H1 (cell line): ENCODE measurements around the gene NT5DC1. TPM values are rescaled to one million over a fixed set of nuclear protein-coding genes. Genes with fewer than 3 reads are reported as not detected.

Experiments
- GABPA ChIP-seq: IDR thresholded peaks from 2 replicates; pipeline ENCODE4 v1.6.1; 2011; ENCODE audit warnings: mild to moderate bottlenecking, low read length, moderate library complexity, borderline replicate concordance; ENCODE audit not compliant: insufficient read depth
- HDAC2 ChIP-seq, 2 experiments: fragments of 300-600 bp in 1 of 2; sonication (generic) in 1 of 2; IDR thresholded peaks; 2 replicates each; pipeline ENCODE4 v1.6.1; 2011 to 2012; ENCODE audit warnings: low read depth in 2 of 2, low read length in 2 of 2, mild to moderate bottlenecking in 2 of 2, moderate library complexity in 2 of 2, borderline replicate concordance in 1 of 2, inconsistent platforms in 1 of 2
- POLR2AphosphoS5 ChIP-seq: IDR thresholded peaks from 2 replicates; pipeline ENCODE4 v1.6.1; 2011; ENCODE audit warnings: low read depth, low read length
- RAD21 ChIP-seq, 2 experiments: IDR thresholded peaks in 1 of 2; conservative IDR thresholded peaks in 1 of 2; 2 replicates each; pipeline ENCODE4 v1.6.1; 2011; ENCODE audit warnings: low read depth in 2 of 2, low read length in 2 of 2, improper control_type of control experiment in 1 of 2, inconsistent platforms in 1 of 2, mild to moderate bottlenecking in 1 of 2, moderate library complexity in 1 of 2
- SP4 ChIP-seq: IDR thresholded peaks from 2 replicates; pipeline ENCODE4 v1.6.1; 2012; ENCODE audit warnings: low read length, inconsistent platforms
- SRF ChIP-seq: IDR thresholded peaks from 2 replicates; pipeline ENCODE4 v1.6.1; 2011; ENCODE audit warnings: mild to moderate bottlenecking, low read depth, low read length, moderate library complexity
- polyA plus RNA-seq, 7 experiments: library from polyadenylated mRNA; depleted of rRNA in 3 of 7; stranded (reverse) in 5 of 7; unstranded in 2 of 7; fragments of >200 nt in 5 of 7; fragments of 200-250 nt in 2 of 7; gene quantifications; 1 replicate in 5 of 7; 2 replicates in 1 of 7; 4 replicates in 1 of 7; pipeline versions ENCODE4 v1.2.1 to v1.2.3, GENCODE V29; 2011 to 2013; ENCODE audit warnings: missing spikeins in 2 of 7, mixed read lengths in 2 of 7
- total RNA-seq: library from RNA; stranded (reverse); fragmentation: NEBNext Ultra II Directional; extraction: Animal tissue kit (Norgen Biotek cat#: 25700); gene quantifications from 2 replicates; pipeline ENCODE4 v1.2.1, GENCODE V29; 2021
- TF ChIP-seq, protein P1 (sequence below): IDR thresholded peaks from 2 replicates; pipeline ENCODE4 v1.6.1; 2012; ENCODE audit warnings: low read length, inconsistent platforms

The NT5DC1 gene
- total and polyA plus RNA-seq, 2 of the 8 experiments (the other 6 are each of a cell fraction or from before 2014, with no cell fraction given), result 25.3 to 72.7 TPM

DNA sequence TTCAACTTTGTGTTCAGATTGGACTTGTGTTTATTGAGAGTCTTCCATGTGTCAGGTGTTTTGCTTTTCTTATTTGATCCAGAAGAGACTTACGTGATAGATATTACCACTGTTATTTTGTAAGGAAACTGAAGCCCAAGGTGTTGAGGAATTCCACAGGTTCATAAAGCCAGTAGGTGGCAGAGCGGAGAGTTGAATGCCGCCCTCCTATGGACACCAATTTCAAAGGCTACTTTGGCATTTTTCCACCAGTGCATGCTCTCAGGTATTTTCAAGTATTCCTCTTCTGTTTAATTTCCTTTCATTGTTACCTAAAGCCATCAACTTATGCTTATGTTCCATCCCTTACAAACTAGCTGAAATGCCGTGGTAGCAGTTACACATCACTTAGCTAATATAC lies 39.3 kb downstream of the NT5DC1 start (continued):
- no peak for TF ChIP-seq SP4
- TF ChIP-seq SRF, result no peak
- peak; percentile 29 to 43; a peak in 3 of 4 replicates for TF ChIP-seq RAD21 (IDR thresholded peaks at IDR 0.05 in 1 of 2, conservative IDR thresholded peaks at IDR 0.05 in 1 of 2; ENCODE audit: low read depth in 2 of 2, low read length in 2 of 2)
- TF ChIP-seq HDAC2 (IDR thresholded peaks at IDR 0.05; ENCODE audit: borderline replicate concordance in 1 of 2, low read depth in 2 of 2, low read length in 2 of 2), result no peak
- no peak for TF ChIP-seq POLR2AphosphoS5
- TF ChIP-seq, protein P1, sequence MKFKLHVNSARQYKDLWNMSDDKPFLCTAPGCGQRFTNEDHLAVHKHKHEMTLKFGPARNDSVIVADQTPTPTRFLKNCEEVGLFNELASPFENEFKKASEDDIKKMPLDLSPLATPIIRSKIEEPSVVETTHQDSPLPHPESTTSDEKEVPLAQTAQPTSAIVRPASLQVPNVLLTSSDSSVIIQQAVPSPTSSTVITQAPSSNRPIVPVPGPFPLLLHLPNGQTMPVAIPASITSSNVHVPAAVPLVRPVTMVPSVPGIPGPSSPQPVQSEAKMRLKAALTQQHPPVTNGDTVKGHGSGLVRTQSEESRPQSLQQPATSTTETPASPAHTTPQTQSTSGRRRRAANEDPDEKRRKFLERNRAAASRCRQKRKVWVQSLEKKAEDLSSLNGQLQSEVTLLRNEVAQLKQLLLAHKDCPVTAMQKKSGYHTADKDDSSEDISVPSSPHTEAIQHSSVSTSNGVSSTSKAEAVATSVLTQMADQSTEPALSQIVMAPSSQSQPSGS, result no peak
- TF ChIP-seq GABPA, result no peak
